Measurements from ENCODE around the gene SYTL1. TPM values are rescaled to one million over a fixed set of nuclear protein-coding genes. Genes with fewer than 3 reads are reported as not detected.

The SYTL1 gene
- total and polyA plus RNA-seq, 9 of the 15 experiments (the other 6 are each of a cell fraction or from before 2014, with no cell fraction given) = 0.04 to 9.3 (median 1.7) TPM

DNA sequence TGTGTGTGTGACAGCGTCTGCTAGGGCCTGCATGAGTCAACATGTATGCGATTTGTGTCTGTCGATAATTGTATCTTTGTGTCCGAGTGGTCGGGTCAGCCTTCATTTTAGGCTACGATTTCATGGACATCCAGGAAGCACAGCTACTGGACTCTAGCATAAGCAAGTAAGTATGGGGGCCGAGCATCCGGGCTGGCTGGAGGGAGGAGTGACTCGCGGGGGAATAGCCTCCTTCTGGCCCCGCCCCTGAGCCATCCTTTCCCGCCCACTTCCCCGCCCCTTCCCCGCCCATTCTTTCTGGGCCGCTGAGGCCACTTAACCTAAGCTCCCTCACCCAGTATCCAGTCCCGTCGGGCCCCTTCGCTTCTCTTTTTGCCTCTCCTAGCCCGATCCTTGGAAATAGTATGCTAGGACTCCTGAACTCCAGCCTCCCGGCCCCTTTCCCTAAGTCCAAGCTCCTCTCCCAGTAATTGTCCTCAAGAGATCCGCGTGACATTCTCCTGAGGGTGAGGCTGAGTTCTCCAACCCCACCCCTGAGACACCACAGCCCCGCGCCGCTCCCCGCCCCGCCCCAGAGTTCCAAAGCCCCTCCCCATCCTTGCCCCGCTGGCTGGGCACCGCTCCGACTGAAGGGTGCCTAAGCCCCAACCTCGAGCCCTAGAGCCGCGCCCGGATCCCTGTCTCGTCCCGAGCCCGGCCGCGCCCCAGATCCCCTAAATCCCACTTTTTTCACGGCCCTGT, 23.7 kb downstream of the SYTL1 start (continued):
- TF ChIP-seq MYC (IDR thresholded peaks at IDR 0.05; ENCODE audit: low read depth, low read length) (0 out of 2 replicates have a peak, but pooled peaks have one; percentile 32), MYC (CRISPR knock-in tag; IDR thresholded peaks at IDR 0.05; ENCODE audit: borderline replicate concordance, low read depth) (no peak), MED1 (CRISPR knock-in tag; IDR thresholded peaks at IDR 0.05; ENCODE audit: borderline replicate concordance) (no peak), POLR2A (conservative IDR thresholded peaks at IDR 0.05) (peak; percentile 76), MTA3 (IDR thresholded peaks at IDR 0.05; ENCODE audit: borderline replicate concordance) (peak; percentile 49; the same call in 1 of the 2 replicates), ZBTB7A (IDR thresholded peaks at IDR 0.05; ENCODE audit: borderline replicate concordance, control insufficient read depth, low read depth, low read length) (peak; percentile 42), ZNF174 (CRISPR knock-in tag; IDR thresholded peaks at IDR 0.05) (no peak), ETV5 (CRISPR knock-in tag; IDR thresholded peaks at IDR 0.05; ENCODE audit: low read depth) (peak; percentile 80; the same call in 1 of the 2 replicates), HDAC1 (IDR thresholded peaks at IDR 0.05) (peak in 1 of 2 experiments; percentile 33; a peak in 1 of 4 replicates), ETV1 (tag; conservative IDR thresholded peaks at IDR 0.05; ENCODE audit: low read depth) (peak; percentile 90), GATAD2A (IDR thresholded peaks at IDR 0.05) (0 out of 2 replicates have a peak, but pooled peaks have one; percentile 31), CREB1 (IDR thresholded peaks at IDR 0.05) (0 out of 2 replicates have a peak, but pooled peaks have one; percentile 18), CREB1 (CRISPR knock-in tag; IDR thresholded peaks at IDR 0.05) (0 out of 2 replicates have a peak, but pooled peaks have one; percentile 3), SUPT5H (IDR thresholded peaks at IDR 0.05) (peak; percentile 70), JUND (IDR thresholded peaks at IDR 0.05; ENCODE audit: borderline replicate concordance, low read depth, low read length) (peak; percentile 82), JUND (tag; IDR thresholded peaks at IDR 0.05; ENCODE audit: borderline replicate concordance, low read depth, low read length) (no peak), MCM3 (IDR thresholded peaks at IDR 0.05) (no peak), TEAD1 (CRISPR knock-in tag; IDR thresholded peaks at IDR 0.05) (peak in 1 of 2 experiments; percentile 19; a peak in 2 of 4 replicates), ZNF143 (CRISPR knock-in tag; IDR thresholded peaks at IDR 0.05) (no peak), TBP (optimal IDR thresholded peaks at IDR 0.05; ENCODE audit: low read depth, low read length) (peak; percentile 62), SMARCE1 (IDR thresholded peaks at IDR 0.05) (0 out of 2 replicates have a peak, but pooled peaks have one; percentile 19)
- TF ChIP-seq, protein P1, sequence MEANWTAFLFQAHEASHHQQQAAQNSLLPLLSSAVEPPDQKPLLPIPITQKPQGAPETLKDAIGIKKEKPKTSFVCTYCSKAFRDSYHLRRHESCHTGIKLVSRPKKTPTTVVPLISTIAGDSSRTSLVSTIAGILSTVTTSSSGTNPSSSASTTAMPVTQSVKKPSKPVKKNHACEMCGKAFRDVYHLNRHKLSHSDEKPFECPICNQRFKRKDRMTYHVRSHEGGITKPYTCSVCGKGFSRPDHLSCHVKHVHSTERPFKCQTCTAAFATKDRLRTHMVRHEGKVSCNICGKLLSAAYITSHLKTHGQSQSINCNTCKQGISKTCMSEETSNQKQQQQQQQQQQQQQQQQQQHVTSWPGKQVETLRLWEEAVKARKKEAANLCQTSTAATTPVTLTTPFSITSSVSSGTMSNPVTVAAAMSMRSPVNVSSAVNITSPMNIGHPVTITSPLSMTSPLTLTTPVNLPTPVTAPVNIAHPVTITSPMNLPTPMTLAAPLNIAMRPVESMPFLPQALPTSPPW (CRISPR knock-in tag; IDR thresholded peaks at IDR 0.05) = peak; percentile 69
- TF ChIP-seq, protein P2, sequence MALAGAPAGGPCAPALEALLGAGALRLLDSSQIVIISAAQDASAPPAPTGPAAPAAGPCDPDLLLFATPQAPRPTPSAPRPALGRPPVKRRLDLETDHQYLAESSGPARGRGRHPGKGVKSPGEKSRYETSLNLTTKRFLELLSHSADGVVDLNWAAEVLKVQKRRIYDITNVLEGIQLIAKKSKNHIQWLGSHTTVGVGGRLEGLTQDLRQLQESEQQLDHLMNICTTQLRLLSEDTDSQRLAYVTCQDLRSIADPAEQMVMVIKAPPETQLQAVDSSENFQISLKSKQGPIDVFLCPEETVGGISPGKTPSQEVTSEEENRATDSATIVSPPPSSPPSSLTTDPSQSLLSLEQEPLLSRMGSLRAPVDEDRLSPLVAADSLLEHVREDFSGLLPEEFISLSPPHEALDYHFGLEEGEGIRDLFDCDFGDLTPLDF (CRISPR knock-in tag; IDR thresholded peaks at IDR 0.05) = 0 out of 2 replicates have a peak, but pooled peaks have one; percentile 43
- TF ChIP-seq, protein P3, sequence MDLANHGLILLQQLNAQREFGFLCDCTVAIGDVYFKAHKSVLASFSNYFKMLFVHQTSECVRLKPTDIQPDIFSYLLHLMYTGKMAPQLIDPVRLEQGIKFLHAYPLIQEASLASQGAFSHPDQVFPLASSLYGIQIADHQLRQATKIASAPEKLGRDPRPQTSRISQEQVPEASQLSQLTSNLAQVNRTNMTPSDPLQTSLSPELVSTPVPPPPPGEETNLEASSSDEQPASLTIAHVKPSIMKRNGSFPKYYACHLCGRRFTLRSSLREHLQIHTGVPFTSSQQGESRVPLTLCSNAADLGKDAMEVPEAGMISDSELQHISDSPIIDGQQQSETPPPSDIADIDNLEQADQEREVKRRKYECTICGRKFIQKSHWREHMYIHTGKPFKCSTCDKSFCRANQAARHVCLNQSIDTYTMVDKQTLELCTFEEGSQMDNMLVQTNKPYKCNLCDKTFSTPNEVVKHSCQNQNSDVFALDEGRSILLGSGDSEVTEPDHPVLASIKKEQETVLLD (IDR thresholded peaks at IDR 0.05) = 0 out of 2 replicates have a peak, but pooled peaks have one; percentile 10
- TF ChIP-seq, protein P4, sequence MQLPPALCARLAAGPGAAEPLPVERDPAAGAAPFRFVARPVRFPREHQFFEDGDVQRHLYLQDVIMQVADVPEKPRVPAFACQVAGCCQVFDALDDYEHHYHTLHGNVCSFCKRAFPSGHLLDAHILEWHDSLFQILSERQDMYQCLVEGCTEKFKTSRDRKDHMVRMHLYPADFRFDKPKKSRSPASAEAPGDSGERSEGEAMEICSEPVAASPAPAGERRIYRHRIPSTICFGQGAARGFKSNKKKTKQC (CRISPR knock-in tag; IDR thresholded peaks at IDR 0.05) = peak; percentile 14; the same call in 1 of the 2 replicates

Measured in K562 (cell line).